Aorta (tissue), 5 donors: ENCODE measurements around the gene ABCC6. TPM values are rescaled to one million over a fixed set of nuclear protein-coding genes. Genes with fewer than 3 reads are reported as not detected.
"Not testable (repeated sequence)": the region's sequence is repeated elsewhere in the genome, so short reads cannot be mapped to it uniquely, and the experiment has no call there.

Source experiments
- ATAC-seq: fragments of 200-7000 bp; cut with Tn5 transposase; one replicate; pipeline ENCODE4 v1.9.1; 2022; ENCODE audit warnings: moderate library complexity; ENCODE audit not compliant: low FRiP score
- DNase-seq, 2 donors: peaks; one replicate each; pipeline ENCODE4 v3.0.0-alpha.2; 2020
- H3K27ac ChIP-seq, 2 donors: one replicate each; pipeline ENCODE4 v1.5.1; 2013; ENCODE audit warnings: low read length in 2 of 2, mild to moderate bottlenecking in 2 of 2, moderate library complexity in 2 of 2, control low read depth in 1 of 2, inconsistent platforms in 1 of 2, low read depth in 1 of 2
- H3K27me3 ChIP-seq, 2 donors: one replicate each; pipeline ENCODE4 v1.6.1; 2013; ENCODE audit warnings: control low read depth in 1 of 2, low read length in 1 of 2, mild to moderate bottlenecking in 1 of 2, moderate library complexity in 1 of 2; ENCODE audit not compliant: insufficient read depth in 2 of 2, control insufficient read depth in 1 of 2
- H3K36me3 ChIP-seq, 2 donors: one replicate each; pipeline ENCODE4 v1.6.1; 2013; ENCODE audit warnings: control low read depth in 1 of 2, low read length in 1 of 2, mild to moderate bottlenecking in 1 of 2; ENCODE audit not compliant: insufficient read depth in 2 of 2, control insufficient read depth in 1 of 2
- H3K4me1 ChIP-seq, 2 donors: one replicate each; pipeline ENCODE4 v1.6.1; 2013; ENCODE audit warnings: low read length in 2 of 2, control low read depth in 1 of 2, mild to moderate bottlenecking in 1 of 2, moderate library complexity in 1 of 2; ENCODE audit not compliant: insufficient read depth in 2 of 2, control insufficient read depth in 1 of 2
- H3K4me3 ChIP-seq, 2 donors: one replicate each; pipeline ENCODE4 v1.5.1; 2013; ENCODE audit warnings: low read length in 2 of 2, control low read depth in 1 of 2, mild to moderate bottlenecking in 1 of 2
- H3K9me3 ChIP-seq: one replicate; pipeline ENCODE4 v1.6.1; 2013; ENCODE audit warnings: mild to moderate bottlenecking, low read length; ENCODE audit not compliant: control insufficient read depth
- WGBS, 2 donors: extraction: QIAGEN DNeasy Blood & Tissue Kit; methylation state at CpG; one replicate each; pipeline ENCODE4 v1.1.7; 2013; 5-methylcytosine and 5-hydroxymethylcytosine counted together
- intact Hi-C, 2 donors: fragments of 100-400 bp; cut with DNase I; formaldehyde crosslinking; loops; one replicate each; pipeline versions ENCODE4 v1.14.2 to v1.15.0; 2022
- polyA plus RNA-seq, 2 donors: library from polyadenylated mRNA; stranded (reverse); fragments of 200-250 nt; gene quantifications; one replicate each; pipeline ENCODE4 v1.2.3, GENCODE V29; 2013
- total RNA-seq, 2 donors: library from RNA; stranded (reverse); fragmentation: NEBNext Ultra II Directional; extraction: Animal tissue kit (Norgen Biotek cat#: 25700); gene quantifications; one replicate each; pipeline ENCODE4 v1.2.1, GENCODE V29; 2021
- donor health status: healthy with polysubstance abuse.
- donor health status: Bipolar disorder and iron deficiency.
- donor health status: DM: no; HTN: no; CAD: no.
- donor health status: DM: no; HTN: no; CAD: no.
- donor health status: DM: yes; HTN: yes; CAD: no.

The ABCC6 gene
- total and polyA plus RNA-seq, 4 donors, result 0.20 to 4.6 (median 2.4) TPM

DNA sequence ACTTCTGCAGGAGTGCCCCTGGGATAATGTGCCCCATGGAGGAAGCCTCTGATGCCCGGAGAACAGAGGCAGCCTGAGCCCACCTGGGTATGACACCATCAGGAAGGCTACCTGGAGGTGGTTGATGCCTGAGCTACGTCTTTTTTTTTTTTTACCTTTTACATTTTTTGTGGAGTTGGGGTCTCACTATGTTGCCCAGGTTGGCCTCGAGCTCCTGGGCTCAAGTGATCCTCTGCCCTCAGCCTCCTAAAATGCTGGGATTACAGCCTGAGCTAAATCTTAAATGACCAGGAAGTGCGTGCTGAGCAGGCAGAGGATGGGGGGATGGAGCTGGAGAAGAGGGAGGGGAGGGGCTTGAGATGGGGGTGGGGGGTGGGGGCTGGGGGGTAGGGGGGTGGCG, 32.7 kb downstream of the ABCC6 start:
- no peak for DNase-seq
- intact Hi-C loops, result loop anchor here in 1 of 2 donors (5.0 kb wide), 1 partner anchor 548 kb away; the partner anchor contains the start of gene MARF1
- Histone ChIP-seq H3K4me3 (no peak overlapping the region), H3K27me3 (no peaks in the 10 kb centered on the region), H3K27ac (no peak overlapping the region), H3K9me3 (no peaks in the 10 kb centered on the region), H3K4me1 (no peaks in the 10 kb centered on the region), H3K36me3 (no peaks in the 10 kb centered on the region)
- ATAC-seq, result no peak
- 88% methylated on average over 4 to 5 of the region's 5 CpGs for WGBS, 2 donors

GRCh38 chr16:16189842-16190241, 33.5 kb downstream of the ABCC6 start:
- H3K4me3 ChIP-seq, result no peak overlapping the region
- DNase-seq (no peak), ATAC-seq (no peak)
- no peaks in the 10 kb centered on the region for H3K36me3 ChIP-seq
- WGBS, 2 donors, result 66 to 70% methylated on average over 8 of the region's 8 CpGs
- H3K27ac ChIP-seq, result no peak overlapping the region
- H3K9me3 ChIP-seq, result no peaks in the 10 kb centered on the region
- no peaks in the 10 kb centered on the region for H3K27me3 ChIP-seq
- intact Hi-C loops, result loop anchor here (5.0 to 10.0 kb wide), 2 partner anchors 548 to 765 kb away; partner anchors contain the start of gene MARF1 (in 1 of the 2)
- H3K4me1 ChIP-seq, result no peaks in the 10 kb centered on the region

DNA sequence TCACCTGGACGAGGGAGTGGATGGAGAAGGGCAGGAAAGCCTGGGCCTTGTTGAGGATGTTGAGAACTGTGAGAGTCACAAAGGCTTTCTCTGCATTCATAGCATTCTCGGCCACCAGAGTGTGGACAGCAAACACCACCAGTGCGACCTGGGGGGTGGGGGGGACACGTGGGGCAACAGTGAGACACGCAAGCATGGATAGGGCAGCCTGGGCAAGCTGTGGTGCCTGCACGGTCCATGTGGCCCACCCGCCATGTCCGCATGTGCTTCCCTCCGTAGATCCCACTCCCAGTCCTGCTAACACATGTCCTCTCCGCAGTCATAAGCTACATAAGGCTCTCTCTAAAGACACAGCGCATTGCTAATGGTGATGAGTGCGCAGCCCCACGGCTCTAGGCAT, 34.5 kb downstream of the ABCC6 start:
- Histone ChIP-seq H3K4me1 (no peaks in the 10 kb centered on the region), H3K4me3 (no peak overlapping the region), H3K27ac (no peak overlapping the region), H3K9me3 (no peaks in the 10 kb centered on the region), H3K36me3 (no peaks in the 10 kb centered on the region), H3K27me3 (no peaks in the 10 kb centered on the region)
- intact Hi-C loops, result loop anchor here in 1 of 2 donors (10.0 kb wide), 1 partner anchor 764 kb away; no protein-coding TSS in a partner anchor
- WGBS, 2 donors, result 88 to 90% methylated on average over 13 of the region's 13 CpGs
- ATAC-seq (no peak), DNase-seq (peak in 1 of 2 donors; percentile 47)

DNA sequence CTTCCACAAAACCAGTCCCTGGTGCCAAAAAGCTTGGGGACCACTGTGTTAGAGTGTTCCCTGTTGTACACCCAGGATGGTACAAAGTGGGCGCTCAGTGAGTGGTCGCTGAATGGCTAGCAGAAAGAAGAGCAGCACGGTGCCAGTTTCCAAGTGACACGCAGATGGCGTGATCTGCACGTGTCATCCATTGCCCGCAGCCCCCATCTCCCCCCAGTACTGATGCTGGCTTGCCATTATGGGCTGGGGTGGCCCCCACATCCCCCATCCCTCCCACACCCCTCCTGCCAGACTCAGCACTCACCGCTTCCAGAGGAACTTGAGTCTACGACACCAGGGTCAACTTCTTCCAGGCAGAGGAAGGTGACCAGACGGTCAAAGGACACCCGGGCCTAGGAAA, 36.5 kb downstream of the ABCC6 start:
- Histone ChIP-seq H3K4me1 (no peaks in the 10 kb centered on the region), H3K4me3 (no peak overlapping the region), H3K27ac (no peak overlapping the region), H3K9me3 (no peaks in the 10 kb centered on the region), H3K36me3 (no peaks in the 10 kb centered on the region), H3K27me3 (no peaks in the 10 kb centered on the region)
- intact Hi-C loops, result loop anchor here in 1 of 2 donors (10.0 kb wide), 1 partner anchor 762 kb away; no protein-coding TSS in a partner anchor
- no peak for DNase-seq
- 94 to 98% methylated on average over 11 of the region's 11 CpGs for WGBS, 2 donors
- ATAC-seq, result no peak

DNA sequence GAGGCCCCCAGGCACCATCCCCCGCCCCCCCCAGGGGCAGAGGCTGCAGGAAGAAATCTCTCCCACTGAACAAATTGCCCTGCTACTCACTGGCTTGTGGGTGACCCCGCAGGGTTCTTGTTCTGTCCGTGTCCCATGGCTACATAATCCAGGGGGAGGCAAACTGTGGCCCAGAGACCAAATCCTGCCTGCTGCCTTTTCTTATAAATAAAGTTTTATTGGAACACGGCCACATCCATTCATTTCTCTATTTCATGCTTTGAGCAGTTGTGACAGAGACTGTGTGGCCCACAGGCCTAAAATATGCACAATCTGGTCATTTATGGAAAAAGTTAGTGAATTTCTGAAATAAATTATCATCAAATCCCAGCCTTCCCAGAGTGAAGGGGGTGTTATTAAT, 38.2 kb downstream of the ABCC6 start:
- 77 to 82% methylated on average over 4 of the region's 4 CpGs for WGBS, 2 donors
- H3K27ac ChIP-seq, result no peak overlapping the region
- H3K4me3 ChIP-seq, result no peak overlapping the region
- no peaks in the 10 kb centered on the region for H3K27me3 ChIP-seq
- intact Hi-C loops, result loop anchor here in 1 of 2 donors (10.0 kb wide), 1 partner anchor 760 kb away; no protein-coding TSS in a partner anchor
- no peaks in the 10 kb centered on the region for H3K36me3 ChIP-seq
- ATAC-seq (no peak), DNase-seq (no peak)
- H3K9me3 ChIP-seq, result no peaks in the 10 kb centered on the region
- H3K4me1 ChIP-seq, result no peaks in the 10 kb centered on the region

GRCh38 chr16:16184594-16184993, 38.7 kb downstream of the ABCC6 start:
- no peaks in the 10 kb centered on the region for H3K36me3 ChIP-seq
- WGBS, 2 donors, result 86 to 89% methylated on average over 5 of the region's 5 CpGs
- no peak overlapping the region for H3K27ac ChIP-seq
- DNase-seq (no peak), ATAC-seq (no peak)
- H3K4me1 ChIP-seq, result no peaks in the 10 kb centered on the region
- intact Hi-C loops, result loop anchor here in 1 of 2 donors (10.0 kb wide), 1 partner anchor 760 kb away; no protein-coding TSS in a partner anchor
- H3K9me3 ChIP-seq, result no peaks in the 10 kb centered on the region
- no peaks in the 10 kb centered on the region for H3K27me3 ChIP-seq
- H3K4me3 ChIP-seq, result no peak overlapping the region

GRCh38 chr16:16183562-16183961, 39.7 kb downstream of the ABCC6 start:
- Histone ChIP-seq H3K27me3 (no peaks in the 10 kb centered on the region), H3K36me3 (no peaks in the 10 kb centered on the region), H3K4me3 (no peak overlapping the region), H3K27ac (no peak overlapping the region), H3K9me3 (no peaks in the 10 kb centered on the region), H3K4me1 (no peaks in the 10 kb centered on the region)
- 86 to 91% methylated on average over 8 of the region's 8 CpGs for WGBS, 2 donors
- no peak for ATAC-seq
- DNase-seq, result no peak
- intact Hi-C loops, result loop anchor here in 1 of 2 donors (10.0 kb wide), 1 partner anchor 759 kb away; no protein-coding TSS in a partner anchor

- intact Hi-C loops, result loop anchor here in 1 of 2 donors (10.0 kb wide), 1 partner anchor 758 kb away; no protein-coding TSS in a partner anchor
- H3K27ac ChIP-seq, result no peak overlapping the region
- H3K36me3 ChIP-seq, result no peaks in the 10 kb centered on the region
- H3K27me3 ChIP-seq, result no peaks in the 10 kb centered on the region
- no peaks in the 10 kb centered on the region for H3K9me3 ChIP-seq
- no peak for DNase-seq
- 89 to 91% methylated on average over 8 of the region's 8 CpGs for WGBS, 2 donors
- no peak for ATAC-seq
- no peaks in the 10 kb centered on the region for H3K4me1 ChIP-seq
- no peak overlapping the region for H3K4me3 ChIP-seq
Observed at GRCh38 chr16:16182918-16183317, 40.4 kb downstream of the ABCC6 start.

- H3K27ac ChIP-seq, H3K4me1 ChIP-seq, H3K36me3 ChIP-seq, H3K27me3 ChIP-seq, ATAC-seq, DNase-seq, H3K4me3 ChIP-seq, H3K9me3 ChIP-seq: not testable (repeated sequence)
- 90 to 91% methylated on average over 3 of the region's 3 CpGs for WGBS, 2 donors
- intact Hi-C loops, result loop anchor here in 1 of 2 donors (10.0 kb wide), 1 partner anchor 757 kb away; no protein-coding TSS in a partner anchor
Observed at GRCh38 chr16:16181748-16182147, 41.5 kb downstream of the ABCC6 start.
